Esophagus squamous epithelium (tissue), 4 donors: Measurements from ENCODE around the gene TBC1D5.

Experiments used
- CTCF ChIP-seq, 6 experiments: fragments of 450-650 bp in 4 of 6; fragments of 200-600 bp in 2 of 6; sonication (generic) in 2 of 6; IDR thresholded peaks; one replicate each; pipeline ENCODE4 v1.5.1; 2016 to 2019; ENCODE audit warnings: antibody characterized with exemption in 6 of 6, mild to moderate bottlenecking in 4 of 6, moderate library complexity in 4 of 6
- POLR2A ChIP-seq, 4 donors: fragments of 450-650 bp; IDR thresholded peaks; one replicate each; pipeline ENCODE4 v1.6.1; 2017; ENCODE audit warnings: antibody characterized with exemption in 4 of 4, mild to moderate bottlenecking in 4 of 4, moderate library complexity in 3 of 4

- no peak for TF ChIP-seq CTCF (IDR thresholded peaks at IDR 0.05)
- no peak for TF ChIP-seq POLR2A (IDR thresholded peaks at IDR 0.05)
Observed at GRCh38 chr3:17116007-17116600, 626.3 kb downstream of the TBC1D5 start.
